PFSK-1 (cell line): ENCODE results near the gene CLEC16A.

Source experiments
- POLR2AphosphoS5 ChIP-seq: IDR thresholded peaks from 2 replicates; pipeline ENCODE4 v1.6.1; 2012; ENCODE audit warnings: low read depth, mild to moderate bottlenecking, control low read depth, low read length, moderate library complexity
- SIN3A ChIP-seq: IDR thresholded peaks from 2 replicates; pipeline ENCODE4 v1.6.1; 2012; ENCODE audit warnings: mild to moderate bottlenecking, low read length, moderate library complexity, borderline replicate concordance; ENCODE audit not compliant: insufficient read depth
- TAF1 ChIP-seq: IDR thresholded peaks from 2 replicates; pipeline ENCODE4 v1.6.1; 2012; ENCODE audit warnings: low read length, control low read depth, borderline replicate concordance; ENCODE audit not compliant: insufficient read depth

DNA sequence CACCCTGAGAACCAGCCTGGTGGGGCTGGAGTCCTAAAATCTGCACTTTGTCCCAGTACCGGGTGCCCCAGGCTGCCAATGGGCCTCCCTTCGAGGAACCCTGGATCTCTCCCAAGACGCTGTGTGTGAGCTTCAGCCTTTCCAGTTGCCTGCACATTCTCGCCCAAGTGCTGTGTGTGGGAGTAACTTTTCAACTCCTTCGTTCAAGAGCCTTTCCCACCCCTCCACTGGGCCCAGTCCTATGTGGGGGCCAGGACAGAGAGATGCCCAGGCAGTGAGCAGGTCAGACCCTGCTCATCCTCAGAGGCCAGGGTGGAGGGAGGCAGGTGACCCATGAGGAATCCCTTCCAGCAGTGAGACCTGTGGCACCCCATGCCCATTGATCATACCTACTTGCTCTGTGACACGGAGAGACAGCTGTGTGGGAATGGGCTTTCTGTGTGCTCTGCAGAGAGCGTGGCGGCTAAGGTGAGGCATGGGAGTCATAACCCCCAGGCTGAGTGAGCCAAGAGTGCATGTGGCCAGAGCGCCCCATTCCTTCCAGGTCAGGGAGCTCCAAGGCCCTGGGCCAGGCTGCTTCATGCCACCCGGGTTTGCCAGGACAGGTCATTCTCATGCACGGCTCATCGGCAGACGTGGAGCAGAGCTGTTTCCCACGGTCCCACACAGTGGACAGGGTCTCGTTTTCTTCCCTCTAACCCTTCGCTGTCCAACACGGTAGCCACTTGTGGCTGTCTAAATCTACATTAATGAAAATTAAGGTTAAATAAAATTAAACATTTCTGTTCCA lies 154.4 kb downstream of the CLEC16A start:
- no peak for TF ChIP-seq TAF1
- TF ChIP-seq SIN3A, result no peak
- no peak for TF ChIP-seq POLR2AphosphoS5
